ENCODE measurements around the gene DPYSL4. TPM values are rescaled to one million over a fixed set of nuclear protein-coding genes. Genes with fewer than 3 reads are reported as not detected.

Gene DPYSL4
- total and polyA plus RNA-seq, 2 of the 13 experiments (the other 11 are each of a cell fraction or from before 2014, with no cell fraction given) = 0.84 to 1.2 TPM

GRCh38 chr10:132210766-132211165 is 24.0 kb downstream of the DPYSL4 start (continued):
- TF ChIP-seq TRAFD1 (CRISPR knock-in tag; IDR thresholded peaks at IDR 0.05; ENCODE audit: borderline replicate concordance) = no peak
- TF ChIP-seq REL (CRISPR knock-in tag; conservative IDR thresholded peaks at IDR 0.05) = no peak
- no peak for TF ChIP-seq ZNF136 (CRISPR knock-in tag; IDR thresholded peaks at IDR 0.05; ENCODE audit: low read depth)
- TF ChIP-seq ZNF713 (CRISPR knock-in tag; IDR thresholded peaks at IDR 0.05) = no peak
- no peak for TF ChIP-seq GPN1 (CRISPR knock-in tag; IDR thresholded peaks at IDR 0.05; ENCODE audit: borderline replicate concordance)
- TF ChIP-seq RAD21 (CRISPR knock-in tag; IDR thresholded peaks at IDR 0.05) = no peak

- no peaks in the 10 kb centered on the region for H3K27me3 ChIP-seq (ENCODE audit: control insufficient read depth in 1 of 2, insufficient read depth in 2 of 2, low read length in 2 of 2)
- ChIA-PET CTCF (ENCODE audit: low intra/inter-chr PET ratio, low total read pairs) (no interaction called here), POLR2A (no interaction called here)
- BruUV-seq (replicated peaks) = no TSS peak
- in situ Hi-C loops (cut with HindIII; ENCODE audit: extremely low pct_ligation_motif_present, low pct_unique_long_range_greater_than_20kb) = no loop called here
- H3K4me2 ChIP-seq (ENCODE audit: low read depth, low read length) = no peak overlapping the region
- TF ChIP-seq MNT (IDR thresholded peaks at IDR 0.05) (no peak), KAT8 (CRISPR knock-in tag; IDR thresholded peaks at IDR 0.05) (no peak), LBX2 (CRISPR knock-in tag; IDR thresholded peaks at IDR 0.05; ENCODE audit: borderline replicate concordance) (no peak), NONO (IDR thresholded peaks at IDR 0.05) (no peak), NONO (CRISPR knock-in tag; conservative IDR thresholded peaks at IDR 0.05) (no peak), E2F2 (CRISPR knock-in tag; IDR thresholded peaks at IDR 0.05; ENCODE audit: borderline replicate concordance) (no peak), ZNF124 (CRISPR knock-in tag; IDR thresholded peaks at IDR 0.05) (no peak)
- H3K4me1 ChIP-seq (ENCODE audit: insufficient read depth, low read length) = peaks cover 10% of the 10 kb centered on the region; the same call in 1 of the 2 replicates
- 93% methylated on average over 7 of the region's 14 CpGs for WGBS (ENCODE audit: low lambda C conversion rate)
- ATAC-seq (no peak), FAIRE-seq (no peak), DNase-seq (ENCODE audit: low spot score) (no peak)
- no peaks in the 10 kb centered on the region for H3K79me2 ChIP-seq (ENCODE audit: insufficient read depth, low read length)
- H3K4me3 ChIP-seq (replicated peaks in 1 of 3; ENCODE audit: insufficient read depth in 1 of 3, low read depth in 2 of 3, low read length in 3 of 3) = no peak overlapping the region
- H3K36me3 ChIP-seq (replicated peaks in 1 of 2; ENCODE audit: control insufficient read depth in 1 of 2, insufficient read depth in 2 of 2, low read length in 2 of 2) = no peaks in the 10 kb centered on the region; a peak in 1 of 5 replicates
- H3K27ac ChIP-seq (ENCODE audit: extremely low read length, insufficient read depth, low read length) = no peak overlapping the region
- H4K20me1 ChIP-seq (ENCODE audit: insufficient read depth, low read length) = no peaks in the 10 kb centered on the region
- intact Hi-C loops (cut with micrococcal nuclease; ENCODE audit: unreplicated experiment) = no loop called here
- H2AFZ ChIP-seq (ENCODE audit: low read length) = no peak overlapping the region
- H3K9ac ChIP-seq (ENCODE audit: insufficient read depth, low read depth, low read length) = no peak overlapping the region
- H3K9me3 ChIP-seq (ENCODE audit: low read length) = no peaks in the 10 kb centered on the region; the same call in 1 of the 2 replicates
Observed at GRCh38 chr10:132211246-132211645, 24.5 kb downstream of the DPYSL4 start.
